Neural cell (in vitro differentiated cells): ENCODE data around the gene TRPT1. TPM values are rescaled to one million over a fixed set of nuclear protein-coding genes. Genes with fewer than 3 reads are reported as not detected.
A peak's percentile ranks its signal among the peaks of the same experiment; 100 is the strongest.

ENCODE experiments used
- H2AFZ ChIP-seq: fragments of 200-600, 300-800 bp; sonication (generic), shearing (Covaris generic); 2 replicates; pipeline ENCODE4 v1.6.0; 2014; ENCODE audit warnings: low read depth, mild to moderate bottlenecking, antibody characterized with exemption, low read length, moderate library complexity
- H3F3A ChIP-seq: fragments of 200-600 bp; shearing (Covaris generic); 2 replicates; pipeline ENCODE4 v1.6.1; 2016; ENCODE audit warnings: mild to moderate bottlenecking, moderate library complexity, mixed read lengths, antibody characterized with exemption, low read length; ENCODE audit not compliant: insufficient read depth, poor library complexity, severe bottlenecking
- H3K27ac ChIP-seq: fragments of 200-600, 300-800 bp; sonication (generic), shearing (Covaris generic); 2 replicates; pipeline ENCODE4 v1.5.1; 2014; ENCODE audit warnings: mild to moderate bottlenecking, low read length, moderate library complexity
- H3K27me3 ChIP-seq: fragments of 300-800, 200-600 bp; sonication (generic), shearing (Covaris generic); 2 replicates; pipeline ENCODE4 v1.6.0; 2014; ENCODE audit warnings: mild to moderate bottlenecking, low read depth, low read length, moderate library complexity; ENCODE audit not compliant: insufficient read depth
- H3K36me3 ChIP-seq: fragments of 300-800, 200-600 bp; sonication (generic), shearing (Covaris generic); 2 replicates; pipeline ENCODE4 v1.5.1; 2014; ENCODE audit warnings: mild to moderate bottlenecking, antibody characterized with exemption, low read length, moderate library complexity; ENCODE audit not compliant: insufficient read depth
- H3K4me2 ChIP-seq: fragments of 300-800, 200-600 bp; sonication (generic), shearing (Covaris generic); 2 replicates; pipeline ENCODE4 v1.6.0; 2014; ENCODE audit warnings: mild to moderate bottlenecking, low read length
- H3K4me3 ChIP-seq: fragments of 300-800, 200-600 bp; sonication (generic), shearing (Covaris generic); 2 replicates; pipeline ENCODE4 v1.5.1; 2014; ENCODE audit warnings: mild to moderate bottlenecking, low read length, moderate library complexity
- H3K79me2 ChIP-seq: fragments of 200-600 bp; shearing (Covaris generic); replicated peaks from 2 replicates; pipeline ENCODE4 v1.6.0; 2014; ENCODE audit warnings: mild to moderate bottlenecking, low read length, moderate library complexity; ENCODE audit not compliant: insufficient read depth
- H3K9ac ChIP-seq: fragments of 300-800, 200-600 bp; sonication (generic), shearing (Covaris generic); 2 replicates; pipeline ENCODE4 v1.6.1; 2016; ENCODE audit warnings: mild to moderate bottlenecking, low read length, mixed read lengths
- H3K9me2 ChIP-seq: fragments of 200-600 bp; shearing (Covaris generic); 2 replicates; pipeline ENCODE4 v1.6.1; 2016; ENCODE audit warnings: mild to moderate bottlenecking, low read length, mixed read lengths; ENCODE audit not compliant: insufficient read depth
- H3K9me3 ChIP-seq: fragments of 200-600, 300-800 bp; sonication (generic), shearing (Covaris generic); 2 replicates; pipeline ENCODE4 v1.6.1; 2016; ENCODE audit warnings: mild to moderate bottlenecking, mixed run types, low read length, moderate library complexity, mixed read lengths
- H4K20me1 ChIP-seq: fragments of 200-600 bp; shearing (Covaris generic); 2 replicates; pipeline ENCODE4 v1.6.1; 2016; ENCODE audit warnings: mild to moderate bottlenecking, mixed run types; ENCODE audit not compliant: insufficient read depth
- CTCF ChIP-seq: fragments of 450-650 bp; IDR thresholded peaks from 2 replicates; pipeline ENCODE4 v1.5.1; 2014; ENCODE audit warnings: antibody characterized with exemption, mild to moderate bottlenecking, moderate library complexity; ENCODE audit not compliant: poor library complexity, severe bottlenecking
- EP300 ChIP-seq: fragments of 450-650 bp; conservative IDR thresholded peaks from 2 replicates; pipeline ENCODE4 v1.6.1; 2014; ENCODE audit warnings: antibody characterized with exemption, mild to moderate bottlenecking, moderate library complexity; ENCODE audit not compliant: poor library complexity, severe bottlenecking
- EZH2 ChIP-seq: fragments of 200-600, 300-800 bp; shearing (Covaris generic), sonication (generic); IDR thresholded peaks from 2 replicates; pipeline ENCODE4 v1.6.1; 2014; ENCODE audit warnings: antibody characterized with exemption, low read length, borderline replicate concordance, mild to moderate bottlenecking; ENCODE audit not compliant: insufficient read depth, poor library complexity, severe bottlenecking
- MXI1 ChIP-seq: fragments of 450-650 bp; conservative IDR thresholded peaks from 2 replicates; pipeline ENCODE4 v1.6.1; 2014; ENCODE audit warnings: antibody characterized with exemption, mild to moderate bottlenecking; ENCODE audit not compliant: poor library complexity, severe bottlenecking
- POLR2AphosphoS5 ChIP-seq: IDR thresholded peaks from 2 replicates; pipeline ENCODE4 v1.6.1; 2012
- RAD21 ChIP-seq: fragments of 450-650 bp; conservative IDR thresholded peaks from 2 replicates; pipeline ENCODE4 v1.6.1; 2014; ENCODE audit warnings: antibody characterized with exemption, mild to moderate bottlenecking, moderate library complexity
- REST ChIP-seq: IDR thresholded peaks from 2 replicates; pipeline ENCODE4 v1.6.1; 2012; ENCODE audit warnings: borderline replicate concordance
- SMC3 ChIP-seq: fragments of 450-650 bp; conservative IDR thresholded peaks from 2 replicates; pipeline ENCODE4 v1.6.1; 2014; ENCODE audit warnings: antibody characterized with exemption, mild to moderate bottlenecking, moderate library complexity; ENCODE audit not compliant: poor library complexity
- TAF1 ChIP-seq: IDR thresholded peaks from 2 replicates; pipeline ENCODE4 v1.6.1; 2012; ENCODE audit warnings: low read depth
- polyA plus RNA-seq: library from polyadenylated mRNA; depleted of rRNA; stranded (reverse); fragments of >200 nt; gene quantifications from 2 replicates; pipeline ENCODE4 v1.2.3, GENCODE V29; 2014

The TRPT1 gene
- polyA plus RNA-seq, 1 donor from 2014 or later: 67.2 TPM

GRCh38 chr11:64241241-64241490 is 15.2 kb upstream of the TRPT1 start:
- H4K20me1 ChIP-seq: no peaks in the 10 kb centered on the region
- H3K9me3 ChIP-seq: no peaks in the 10 kb centered on the region
- peak overlapping the region; percentile 94 for H3K27ac ChIP-seq
- H3K27me3 ChIP-seq: no peaks in the 10 kb centered on the region
- H3K79me2 ChIP-seq: peaks cover 12% of the 10 kb centered on the region
- peak overlapping the region; percentile 82 for H3K9ac ChIP-seq
- H3K9me2 ChIP-seq: no peaks in the 10 kb centered on the region
- peak overlapping the region; percentile 97 for H3K4me3 ChIP-seq
- TF ChIP-seq MXI1: peak; percentile 9
- TF ChIP-seq EP300: no peak
- peak; percentile 0 for TF ChIP-seq POLR2AphosphoS5
- TF ChIP-seq RAD21: no peak
- no peak for TF ChIP-seq CTCF
- no peak for TF ChIP-seq SMC3
- no peak for TF ChIP-seq EZH2
- no peak for TF ChIP-seq TAF1
- no peak for TF ChIP-seq REST
- no peaks in the 10 kb centered on the region for H3F3A ChIP-seq
- no peaks in the 10 kb centered on the region for H3K36me3 ChIP-seq
- H2AFZ ChIP-seq: peak overlapping the region; percentile 15
- no peak overlapping the region for H3K4me2 ChIP-seq

- Histone ChIP-seq H2AFZ (peak within 1 kb of the TSS; percentile 66), H3K4me2 (peak within 1 kb of the TSS; percentile 80), H3F3A (no peaks in the 10 kb centered on the region), H3K9ac (peak within 1 kb of the TSS; percentile 82), H3K9me2 (no peaks in the 10 kb centered on the region), H3K4me3 (peak within 1 kb of the TSS; percentile 97), H3K27ac (peak within 1 kb of the TSS; percentile 94), H3K9me3 (no peaks in the 10 kb centered on the region), H4K20me1 (no peaks in the 10 kb centered on the region), H3K36me3 (no peaks in the 10 kb centered on the region), H3K27me3 (no peaks in the 10 kb centered on the region), H3K79me2 (peaks cover 7% of the 10 kb centered on the region)
- TF ChIP-seq CTCF (peak; percentile 7), MXI1 (peak; percentile 62), POLR2AphosphoS5 (peak; percentile 91), REST (peak; percentile 77), EP300 (peak; percentile 54), SMC3 (no peak), RAD21 (no peak), TAF1 (peak; percentile 57), EZH2 (no peak)
These were observed 14.7 kb upstream of the TRPT1 start, which contains the start of gene FKBP2 for GRCh38 chr11:64240435-64241240. Gene FKBP2 (plus strand): TSS chr11:64241095. CDS start chr11:64242388, 1,293 bp downstream.
